ENCODE data around the gene ECE2. TPM values are rescaled to one million over a fixed set of nuclear protein-coding genes. Genes with fewer than 3 reads are reported as not detected.

Gene ECE2
- total and polyA plus RNA-seq, 10 of the 15 experiments (the other 5 are each of a cell fraction or from before 2014, with no cell fraction given): not detected

DNA sequence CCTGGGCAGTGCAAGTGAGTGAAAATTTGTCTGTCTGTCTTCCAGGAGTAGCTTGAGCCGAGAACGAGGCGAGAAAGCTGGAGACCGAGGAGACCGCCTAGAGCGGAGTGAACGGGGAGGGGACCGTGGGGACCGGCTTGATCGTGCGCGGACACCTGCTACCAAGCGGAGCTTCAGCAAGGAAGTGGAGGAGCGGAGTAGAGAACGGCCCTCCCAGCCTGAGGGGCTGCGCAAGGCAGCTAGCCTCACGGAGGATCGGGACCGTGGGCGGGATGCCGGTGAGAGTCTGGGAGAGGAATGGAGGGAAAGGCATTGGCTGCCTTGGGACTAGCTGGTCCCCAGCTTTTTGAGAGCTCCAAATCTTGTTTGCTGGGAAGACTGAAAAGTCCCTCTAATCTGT, 51.3 kb downstream of the ECE2 start:
- WGBS (ENCODE audit: insufficient coverage, insufficient replicate concordance, low lambda C conversion rate, missing lambda C conversion rate): 97% methylated on average over 21 of the region's 21 CpGs
- ChIA-PET SMC1A (ENCODE audit: uncharacterized antibody, unreplicated experiment) (interaction anchor here (1.9 kb wide), 1 partner anchor 11 kb away, joined by 4 read pairs; no protein-coding TSS in a partner anchor), RAD21 (ENCODE audit: unreplicated experiment) (no interaction called here), POLR2A (no interaction called here), CTCF (interaction anchor here (0.7 to 1.8 kb wide), 2 partner anchors 27 to 431 kb away, joined by 3 to 6 read pairs; no protein-coding TSS in a partner anchor)
- Histone ChIP-seq H3K36me3 (ENCODE audit: control insufficient read depth in 2 of 2, insufficient read depth in 2 of 2, low read length in 1 of 2) (peaks cover 60 to 78% of the 10 kb centered on the region in 2 experiments), H3K9ac (ENCODE audit: control insufficient read depth, insufficient read depth, low read length) (no peak overlapping the region), H3K4me1 (ENCODE audit: control insufficient read depth, insufficient read depth, low read length) (no peaks in the 10 kb centered on the region), H3K4me3 (no peak overlapping the region), H4K20me1 (ENCODE audit: control insufficient read depth, insufficient read depth) (no peaks in the 10 kb centered on the region; the same call in none of the 2 replicates), H3K27ac (ENCODE audit: control insufficient read depth, insufficient read depth) (no peak overlapping the region), H2AFZ (ENCODE audit: control insufficient read depth, low read depth, low read length) (no peak overlapping the region), H3K27me3 (replicated peaks in 1 of 2; ENCODE audit: control insufficient read depth in 2 of 2, insufficient read depth in 2 of 2, low read length in 1 of 2) (no peaks in the 10 kb centered on the region), H3K4me2 (ENCODE audit: control insufficient read depth, insufficient read depth) (no peak overlapping the region), H3K9me3 (replicated peaks; ENCODE audit: control insufficient read depth, insufficient read depth, low read length) (no peaks in the 10 kb centered on the region), H3K79me2 (ENCODE audit: control insufficient read depth, insufficient read depth, low read length) (no peaks in the 10 kb centered on the region; the same call in 1 of the 2 replicates)
- no peak for TF ChIP-seq RAD21 (IDR thresholded peaks at IDR 0.05; ENCODE audit: insufficient read depth, low read depth, low read length)
- TF ChIP-seq NBN (IDR thresholded peaks at IDR 0.05): no peak
- TF ChIP-seq, protein P1, sequence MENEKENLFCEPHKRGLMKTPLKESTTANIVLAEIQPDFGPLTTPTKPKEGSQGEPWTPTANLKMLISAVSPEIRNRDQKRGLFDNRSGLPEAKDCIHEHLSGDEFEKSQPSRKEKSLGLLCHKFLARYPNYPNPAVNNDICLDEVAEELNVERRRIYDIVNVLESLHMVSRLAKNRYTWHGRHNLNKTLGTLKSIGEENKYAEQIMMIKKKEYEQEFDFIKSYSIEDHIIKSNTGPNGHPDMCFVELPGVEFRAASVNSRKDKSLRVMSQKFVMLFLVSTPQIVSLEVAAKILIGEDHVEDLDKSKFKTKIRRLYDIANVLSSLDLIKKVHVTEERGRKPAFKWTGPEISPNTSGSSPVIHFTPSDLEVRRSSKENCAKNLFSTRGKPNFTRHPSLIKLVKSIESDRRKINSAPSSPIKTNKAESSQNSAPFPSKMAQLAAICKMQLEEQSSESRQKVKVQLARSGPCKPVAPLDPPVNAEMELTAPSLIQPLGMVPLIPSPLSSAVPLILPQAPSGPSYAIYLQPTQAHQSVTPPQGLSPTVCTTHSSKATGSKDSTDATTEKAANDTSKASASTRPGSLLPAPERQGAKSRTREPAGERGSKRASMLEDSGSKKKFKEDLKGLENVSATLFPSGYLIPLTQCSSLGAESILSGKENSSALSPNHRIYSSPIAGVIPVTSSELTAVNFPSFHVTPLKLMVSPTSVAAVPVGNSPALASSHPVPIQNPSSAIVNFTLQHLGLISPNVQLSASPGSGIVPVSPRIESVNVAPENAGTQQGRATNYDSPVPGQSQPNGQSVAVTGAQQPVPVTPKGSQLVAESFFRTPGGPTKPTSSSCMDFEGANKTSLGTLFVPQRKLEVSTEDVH (IDR thresholded peaks at IDR 0.05; ENCODE audit: low read depth, partially characterized antibody): no peak
- TF ChIP-seq, protein P2, sequence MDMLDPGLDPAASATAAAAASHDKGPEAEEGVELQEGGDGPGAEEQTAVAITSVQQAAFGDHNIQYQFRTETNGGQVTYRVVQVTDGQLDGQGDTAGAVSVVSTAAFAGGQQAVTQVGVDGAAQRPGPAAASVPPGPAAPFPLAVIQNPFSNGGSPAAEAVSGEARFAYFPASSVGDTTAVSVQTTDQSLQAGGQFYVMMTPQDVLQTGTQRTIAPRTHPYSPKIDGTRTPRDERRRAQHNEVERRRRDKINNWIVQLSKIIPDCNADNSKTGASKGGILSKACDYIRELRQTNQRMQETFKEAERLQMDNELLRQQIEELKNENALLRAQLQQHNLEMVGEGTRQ (IDR thresholded peaks at IDR 0.05; ENCODE audit: borderline replicate concordance, low read depth, low read length): no peak
- no peak for TF ChIP-seq YBX1 (IDR thresholded peaks at IDR 0.05)
- no peak for TF ChIP-seq NR2C1 (IDR thresholded peaks at IDR 0.05)
- TF ChIP-seq EED (IDR thresholded peaks at IDR 0.05; ENCODE audit: low read depth): no peak
- TF ChIP-seq STAT3 (IDR thresholded peaks at IDR 0.05; ENCODE audit: low read depth, low read length): no peak
- no peak for DNase-seq (ENCODE audit: low read depth, low spot score)
- TSS peak; percentile 2 for BruUV-seq (replicated peaks)
- in situ Hi-C loops (cut with MboI) (no loop called here), intact Hi-C loops (cut with micrococcal nuclease; ENCODE audit: unreplicated experiment) (no loop called here)
- no peak for ATAC-seq
- FAIRE-seq: no peak
